ENCODE measurements around the gene ITPR2.
A peak's percentile ranks its signal among the peaks of the same experiment; 100 is the strongest.

Gene ITPR2

DNA sequence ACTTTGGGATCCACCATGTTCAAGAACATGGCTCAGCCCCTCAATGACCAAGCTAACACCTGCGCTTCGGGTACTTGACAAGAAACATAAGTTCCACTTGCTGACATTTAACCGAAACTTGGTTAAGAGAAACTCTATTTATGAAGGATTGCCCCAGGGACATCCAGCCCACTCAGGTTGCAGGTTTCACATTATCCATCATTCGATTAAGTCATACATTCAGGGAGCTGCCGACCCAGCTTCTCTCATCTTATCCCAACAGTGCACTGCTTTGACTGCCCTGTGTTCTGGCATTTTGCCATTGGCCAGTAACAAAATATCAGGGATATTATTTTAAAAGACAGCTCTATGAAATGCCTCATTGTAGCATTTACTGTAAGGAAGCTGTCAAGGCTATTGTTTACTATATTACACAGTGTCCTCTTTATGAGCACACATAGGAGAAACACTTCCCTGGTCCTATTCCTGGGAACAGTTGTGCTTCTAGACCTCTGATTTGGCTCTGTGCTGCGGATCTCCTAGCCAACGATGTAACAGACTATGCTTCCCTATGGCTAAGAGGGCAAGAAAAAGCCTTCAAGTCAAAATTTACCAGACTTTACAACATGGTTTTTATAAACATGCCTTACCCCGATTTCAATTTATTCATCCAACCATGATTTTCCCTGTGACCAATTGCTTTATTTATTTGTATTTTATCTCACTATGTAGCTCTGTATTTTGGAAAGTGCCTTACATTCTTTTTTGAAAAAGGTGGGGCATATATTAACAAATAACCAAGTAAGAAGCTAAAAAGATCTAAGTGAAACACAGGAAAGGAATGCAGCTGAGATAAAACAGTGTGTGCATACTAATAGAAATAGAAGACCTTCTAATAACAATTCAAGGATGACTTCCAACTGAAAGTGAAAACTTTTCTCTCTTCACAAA is 109.3 kb downstream of the ITPR2 start:
- no peak for FAIRE-seq
- no peak for DNase-seq (ENCODE audit: insufficient read length, low spot score)
- TF ChIP-seq POLR2A (IDR thresholded peaks at IDR 0.05; ENCODE audit: low read depth, low read length): no peak

DNA sequence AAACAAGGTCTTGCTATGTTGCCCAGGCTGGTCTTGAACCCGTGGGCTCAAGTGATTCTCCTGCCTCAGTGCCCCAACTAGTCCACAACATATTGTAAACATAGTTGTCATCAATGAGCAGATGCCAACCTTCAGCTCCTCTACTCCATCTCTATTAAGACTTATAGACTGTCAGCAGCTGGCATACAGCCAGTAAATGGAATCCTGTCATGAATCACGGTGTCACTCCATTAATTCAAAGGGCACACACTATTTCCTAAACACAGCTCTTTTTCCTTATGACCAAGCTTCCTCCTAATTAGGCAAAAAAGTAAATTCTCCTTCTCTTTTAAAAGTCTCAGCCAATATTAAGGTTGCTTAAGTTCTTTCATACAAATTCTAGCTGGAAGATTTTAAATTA is 111.2 kb downstream of the ITPR2 start:
- no peak for DNase-seq (ENCODE audit: insufficient read length, low spot score)
- FAIRE-seq: peak; percentile 53
- no peak for TF ChIP-seq POLR2A (IDR thresholded peaks at IDR 0.05; ENCODE audit: low read depth, low read length)

DNA sequence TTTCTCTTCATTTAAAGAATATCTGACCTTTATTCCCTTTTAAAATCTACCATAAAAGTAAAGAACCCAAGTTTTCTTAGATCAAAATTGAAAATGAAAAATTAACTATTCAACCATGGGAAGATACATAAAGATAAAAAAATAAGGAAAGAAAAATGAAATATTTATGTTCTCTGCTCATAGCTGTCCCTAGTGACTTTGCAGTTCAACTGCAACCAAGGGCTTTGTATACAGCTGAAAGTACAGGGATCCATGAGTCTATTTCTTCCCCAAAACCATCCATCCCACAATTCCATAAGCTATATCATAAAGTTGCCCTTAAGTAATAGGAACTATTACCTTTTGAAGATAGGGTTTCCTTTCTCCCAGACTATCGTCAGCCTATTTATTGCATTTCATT is 113.1 kb downstream of the ITPR2 start:
- FAIRE-seq (no peak), DNase-seq (ENCODE audit: insufficient read length, low spot score) (no peak)
- no peak for TF ChIP-seq POLR2A (IDR thresholded peaks at IDR 0.05; ENCODE audit: low read depth, low read length)

DNA sequence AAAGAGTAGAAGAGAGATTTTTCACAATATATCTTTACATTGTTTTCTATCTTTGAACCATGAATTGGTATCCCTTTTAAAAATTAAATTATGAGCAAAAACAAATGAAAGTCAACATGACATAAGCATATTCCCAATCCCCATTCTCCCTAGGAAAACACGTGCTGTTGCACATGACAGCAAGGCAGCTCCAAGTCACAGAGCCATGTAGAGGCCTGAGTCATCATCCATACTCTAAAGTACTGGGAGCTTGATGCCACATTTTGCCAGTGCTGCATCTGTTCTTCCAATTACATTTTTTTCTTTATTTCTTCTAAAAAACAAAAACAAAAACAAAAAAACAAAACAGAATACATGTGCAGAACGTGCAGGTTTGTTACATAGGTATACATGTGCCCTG is 115.2 kb downstream of the ITPR2 start:
- FAIRE-seq: no peak
- no peak for TF ChIP-seq POLR2A (IDR thresholded peaks at IDR 0.05; ENCODE audit: low read depth, low read length)
- DNase-seq (ENCODE audit: insufficient read length, low spot score): no peak

DNA sequence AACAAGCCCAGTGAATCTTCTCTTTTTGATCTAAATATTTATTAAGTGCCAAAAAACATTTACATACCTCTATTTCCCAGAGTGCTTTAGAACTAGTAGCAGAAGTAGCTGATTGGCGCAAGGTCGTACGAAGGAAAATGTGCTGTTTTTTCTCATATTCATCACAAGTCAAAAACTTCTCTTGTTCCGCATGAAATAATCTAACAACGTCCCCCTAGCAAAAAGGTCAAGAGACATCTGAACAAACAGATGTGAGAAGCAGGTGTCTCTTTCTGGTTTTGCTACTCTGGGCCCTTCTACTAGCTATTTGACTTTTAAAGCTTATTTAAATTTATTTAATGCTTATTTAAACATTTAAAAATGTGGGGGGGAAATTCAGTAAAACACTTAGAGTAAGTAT is 117.8 kb downstream of the ITPR2 start:
- no peak for TF ChIP-seq POLR2A (IDR thresholded peaks at IDR 0.05; ENCODE audit: low read depth, low read length)
- no peak for DNase-seq (ENCODE audit: insufficient read length, low spot score)
- FAIRE-seq: no peak

DNA sequence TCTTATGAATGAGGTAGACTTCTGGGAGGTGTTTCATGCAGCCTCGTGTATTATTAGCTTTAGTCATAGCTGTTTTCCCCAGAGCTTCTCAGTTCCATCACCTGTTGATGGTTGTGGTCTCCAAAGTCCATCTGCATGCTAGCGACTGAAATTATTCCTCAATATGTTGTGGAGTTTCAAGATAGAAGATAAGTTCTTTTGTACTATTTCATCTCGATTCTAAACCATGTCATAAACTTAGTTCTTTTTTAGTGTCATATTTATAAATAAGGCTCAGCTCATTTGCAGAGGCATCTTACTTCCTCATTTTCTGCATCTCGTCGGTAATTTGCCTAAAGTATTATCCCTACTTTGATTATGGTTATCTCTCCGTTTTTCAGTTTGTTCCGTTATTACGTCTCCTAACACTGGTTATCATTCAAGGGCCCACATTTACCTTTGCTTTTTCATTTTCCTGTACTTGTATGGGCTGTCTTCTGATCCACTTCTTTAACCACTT is 119.1 kb downstream of the ITPR2 start:
- FAIRE-seq: no peak
- DNase-seq (ENCODE audit: insufficient read length, low spot score): no peak
- no peak for TF ChIP-seq POLR2A (IDR thresholded peaks at IDR 0.05; ENCODE audit: low read depth, low read length)

DNA sequence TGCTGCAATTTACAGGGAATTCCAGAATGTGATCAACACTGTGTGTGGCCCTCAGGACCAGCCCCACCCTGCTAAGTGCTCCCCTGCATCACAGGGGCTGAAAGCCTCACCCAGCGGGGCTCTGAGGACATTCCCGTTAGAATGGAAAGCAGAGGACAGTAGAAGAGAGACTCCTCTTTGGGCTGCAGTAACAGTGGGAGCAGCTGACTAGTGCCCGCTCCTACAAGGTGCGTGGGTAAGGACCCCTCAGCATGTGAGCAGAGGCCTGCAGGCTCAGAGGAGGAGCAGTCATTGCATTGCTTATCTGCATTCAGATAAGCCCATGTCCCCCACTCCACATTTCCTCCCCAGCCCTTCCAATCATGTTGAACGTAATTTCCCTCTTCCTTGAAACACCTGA is 120.1 kb downstream of the ITPR2 start:
- no peak for FAIRE-seq
- no peak for DNase-seq (ENCODE audit: insufficient read length, low spot score)

DNA sequence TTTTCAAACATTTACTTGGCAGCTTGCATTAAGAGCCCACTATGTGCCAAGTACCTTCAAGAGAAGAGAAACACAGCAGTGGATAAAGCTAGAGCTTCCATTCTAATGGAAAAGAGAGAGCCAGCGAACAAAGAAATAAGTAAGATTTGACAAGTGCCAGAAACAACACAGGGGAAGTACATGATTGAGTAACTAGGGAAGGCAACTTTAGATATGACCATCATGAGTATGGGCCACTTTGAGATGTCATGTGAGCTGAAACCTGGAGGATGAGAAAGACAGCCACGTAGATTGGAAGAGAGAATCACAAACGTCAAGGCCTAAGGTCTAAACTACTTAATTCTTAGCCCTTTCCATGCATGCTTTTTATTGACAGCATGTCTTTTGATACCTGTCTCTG is 121.4 kb downstream of the ITPR2 start:
- TF ChIP-seq POLR2A (IDR thresholded peaks at IDR 0.05; ENCODE audit: low read depth, low read length): no peak
- FAIRE-seq (no peak), DNase-seq (ENCODE audit: insufficient read length, low spot score) (no peak)

More for the DNA sequence above, 120.1 kb downstream of the ITPR2 start:
- TF ChIP-seq POLR2A (IDR thresholded peaks at IDR 0.05; ENCODE audit: low read depth, low read length): no peak

DNA sequence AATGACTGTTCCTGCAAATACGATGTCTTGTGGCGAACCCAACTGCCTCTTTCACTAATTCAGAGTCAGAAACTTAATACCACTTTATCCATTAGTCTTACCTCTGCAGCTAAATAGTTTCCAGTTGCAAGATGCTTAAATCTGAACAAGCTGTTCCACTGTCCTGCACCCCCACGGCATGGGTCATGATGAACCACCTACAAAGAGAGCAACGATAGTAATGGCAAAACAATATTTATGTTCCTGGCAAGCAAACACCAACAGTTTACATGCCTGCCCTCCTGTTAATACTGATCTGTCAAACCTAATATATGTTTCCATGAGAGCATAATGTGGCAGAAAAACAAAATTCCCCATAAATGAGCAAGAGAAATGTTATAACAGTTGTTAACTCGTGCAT is 121.9 kb downstream of the ITPR2 start:
- FAIRE-seq: no peak
- TF ChIP-seq POLR2A (IDR thresholded peaks at IDR 0.05; ENCODE audit: low read depth, low read length): no peak

DNA sequence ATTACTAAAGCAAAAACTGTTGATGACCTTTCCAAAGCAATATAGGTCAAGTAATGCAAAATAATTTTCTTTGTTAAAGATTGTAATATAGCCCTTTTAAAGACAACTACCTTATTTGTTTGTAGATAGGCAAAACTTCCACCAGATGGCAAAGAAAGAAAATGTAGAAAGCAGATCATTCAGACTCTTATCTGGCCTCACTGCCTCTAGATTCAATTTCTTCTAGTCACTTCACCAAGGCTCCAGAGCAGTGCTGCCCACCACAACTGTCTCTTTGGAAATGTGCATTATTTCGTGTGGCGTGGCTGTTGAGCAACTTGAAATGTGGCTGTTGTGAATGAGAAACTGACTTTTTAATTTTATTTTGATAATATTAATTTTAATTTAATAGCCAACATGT is 127.1 kb downstream of the ITPR2 start:
- DNase-seq (ENCODE audit: insufficient read length, low spot score) (no peak), FAIRE-seq (no peak)
- TF ChIP-seq POLR2A (IDR thresholded peaks at IDR 0.05; ENCODE audit: low read depth, low read length): no peak

More for the DNA sequence above, 121.9 kb downstream of the ITPR2 start:
- DNase-seq (ENCODE audit: insufficient read length, low spot score): no peak

DNA sequence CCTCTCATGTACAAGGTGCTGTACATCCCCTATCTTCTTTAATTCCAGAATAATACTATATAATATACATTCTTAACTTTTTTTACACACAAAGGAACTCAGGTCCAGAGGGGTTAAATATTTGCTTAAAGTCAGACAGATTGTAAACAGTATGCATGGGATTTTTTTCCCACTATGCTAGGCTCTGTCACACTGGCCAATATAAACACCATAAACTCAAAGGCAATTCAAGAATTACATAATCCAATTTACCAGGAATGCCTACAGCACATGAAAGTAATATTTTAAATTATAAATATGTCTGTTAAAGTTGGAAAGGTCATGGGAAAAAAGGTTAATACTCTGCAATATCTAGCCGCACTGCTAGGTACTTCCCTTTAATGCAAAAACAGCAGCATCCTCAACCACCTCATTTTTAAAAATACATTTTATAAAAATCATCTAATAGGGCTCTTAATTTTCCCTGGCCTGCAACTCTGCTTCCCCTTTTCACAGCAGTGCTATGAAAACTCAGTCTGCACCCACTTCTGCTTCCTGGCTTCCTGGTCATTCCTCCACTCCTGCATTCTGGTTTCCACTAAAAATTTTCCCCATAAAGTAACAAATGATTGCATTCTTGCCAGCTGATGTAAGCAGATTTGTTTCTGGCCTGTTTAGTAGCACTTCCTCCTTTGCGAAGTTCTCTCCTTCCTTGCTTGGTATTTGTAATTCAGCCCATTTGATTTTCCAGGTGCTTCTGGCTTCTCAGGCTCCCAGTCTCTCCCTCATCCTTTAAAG is 128.1 kb downstream of the ITPR2 start:
- DNase-seq (ENCODE audit: insufficient read length, low spot score) (no peak), FAIRE-seq (peak; percentile 80)
- TF ChIP-seq POLR2A (IDR thresholded peaks at IDR 0.05; ENCODE audit: low read depth, low read length): no peak

DNA sequence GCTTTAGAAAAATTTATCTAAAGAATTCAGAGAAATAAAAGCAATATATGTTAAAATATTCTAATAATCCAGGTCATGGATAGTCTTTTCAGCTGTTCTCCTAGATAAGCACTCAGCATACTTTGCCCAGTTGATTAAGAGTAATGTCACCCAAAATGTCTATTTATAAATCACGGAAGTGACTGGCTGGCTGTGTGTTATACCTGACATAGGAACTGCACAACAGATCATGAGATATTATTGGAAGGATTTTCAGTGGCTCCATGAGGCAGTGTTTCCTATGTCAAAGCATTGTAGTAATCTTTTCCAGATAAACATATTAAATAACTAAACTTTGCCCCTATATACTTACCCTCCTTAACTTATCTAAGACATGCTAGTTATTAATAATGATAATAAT is 128.8 kb downstream of the ITPR2 start:
- TF ChIP-seq POLR2A (IDR thresholded peaks at IDR 0.05; ENCODE audit: low read depth, low read length): no peak
- DNase-seq (ENCODE audit: insufficient read length, low spot score) (no peak), FAIRE-seq (no peak)

DNA sequence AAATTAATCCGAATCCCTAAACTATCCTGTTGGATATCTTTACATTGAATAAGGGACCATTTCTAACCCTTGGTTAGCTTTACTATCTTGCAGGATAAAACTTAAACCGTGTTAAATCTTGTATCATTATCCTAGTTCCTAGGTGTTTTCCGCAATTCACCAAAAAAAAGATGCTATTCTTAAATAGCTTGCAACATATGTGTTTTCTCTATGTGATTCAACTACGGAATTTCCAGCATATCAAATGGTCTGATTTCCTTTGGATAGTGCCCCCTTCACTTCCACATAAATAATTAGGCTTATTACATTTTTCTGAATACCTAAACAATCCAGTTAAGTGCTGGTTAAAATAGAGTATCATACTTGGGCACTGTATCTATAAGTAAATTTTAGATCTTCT is 130.3 kb downstream of the ITPR2 start:
- no peak for TF ChIP-seq POLR2A (IDR thresholded peaks at IDR 0.05; ENCODE audit: low read depth, low read length)
- DNase-seq (ENCODE audit: insufficient read length, low spot score) (no peak), FAIRE-seq (peak; percentile 15)

DNA sequence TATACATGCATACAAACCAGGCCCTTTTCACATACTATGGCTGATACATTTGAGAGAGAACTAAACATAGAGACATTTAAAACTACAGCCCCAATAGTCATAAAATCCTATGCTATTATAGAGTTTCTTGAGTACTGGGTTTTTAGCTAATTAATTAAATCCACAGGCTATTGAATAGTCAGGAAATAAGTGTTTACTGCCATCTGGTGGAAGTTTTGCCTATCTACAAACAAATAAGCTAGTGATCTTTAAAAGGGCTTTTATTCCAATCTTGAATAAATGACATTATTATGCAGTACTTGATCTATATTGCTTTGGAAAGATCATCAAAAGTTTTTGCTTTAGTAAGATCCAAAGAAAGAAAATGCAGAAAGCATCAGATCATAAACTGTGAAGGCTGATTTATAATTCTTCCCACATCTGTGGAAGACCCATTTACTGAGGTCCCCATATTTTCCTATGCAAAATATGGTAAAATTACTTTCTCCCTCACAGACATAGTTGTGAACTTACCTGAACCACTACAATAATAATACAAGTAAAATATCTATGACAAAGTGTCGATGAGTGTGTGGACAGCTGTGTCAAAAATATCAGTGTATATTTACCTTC is 131.3 kb downstream of the ITPR2 start:
- DNase-seq (ENCODE audit: insufficient read length, low spot score) (no peak), FAIRE-seq (peak; percentile 88)
- no peak for TF ChIP-seq POLR2A (IDR thresholded peaks at IDR 0.05; ENCODE audit: low read depth, low read length)
